H9 (cell line): Measurements from ENCODE around the gene CRPPA. TPM values are rescaled to one million over a fixed set of nuclear protein-coding genes. Genes with fewer than 3 reads are reported as not detected.
A peak's percentile ranks its signal among the peaks of the same experiment; 100 is the strongest.

Source experiments
- DNase-seq: peaks from one replicate; pipeline ENCODE4 v3.0.0-alpha.2; 2017
- H2AFZ ChIP-seq: one replicate; pipeline ENCODE4 v1.6.1; 2013; ENCODE audit warnings: mild to moderate bottlenecking, low read length, control low read depth, moderate library complexity
- H2AK5ac ChIP-seq: 2 replicates; pipeline ENCODE4 v1.6.1; 2013; ENCODE audit warnings: low read length, control low read depth, mixed read lengths; ENCODE audit not compliant: insufficient read length
- H2BK120ac ChIP-seq: one replicate; pipeline ENCODE4 v1.6.1; 2013; ENCODE audit warnings: low read depth, mild to moderate bottlenecking, low read length, control low read depth, inconsistent platforms; ENCODE audit not compliant: poor library complexity, severe bottlenecking
- H2BK12ac ChIP-seq: 2 replicates; pipeline ENCODE4 v1.6.1; 2013; ENCODE audit warnings: low read length, control low read depth, mixed read lengths, low read depth; ENCODE audit not compliant: insufficient read length
- H2BK15ac ChIP-seq: 2 replicates; pipeline ENCODE4 v1.6.1; 2013; ENCODE audit warnings: low read depth, low read length, control low read depth
- H2BK20ac ChIP-seq: one replicate; pipeline ENCODE4 v1.6.1; 2013; ENCODE audit warnings: low read depth, mild to moderate bottlenecking, low read length, control low read depth, inconsistent platforms; ENCODE audit not compliant: poor library complexity, severe bottlenecking
- H2BK5ac ChIP-seq: 2 replicates; pipeline ENCODE4 v1.6.1; 2013; ENCODE audit warnings: low read length, control low read depth, mixed read lengths; ENCODE audit not compliant: insufficient read length
- H3K14ac ChIP-seq: 2 replicates; pipeline ENCODE4 v1.6.1; 2013; ENCODE audit warnings: low read length, control low read depth; ENCODE audit not compliant: insufficient read depth
- H3K18ac ChIP-seq: 2 replicates; pipeline ENCODE4 v1.6.1; 2013; ENCODE audit warnings: low read depth, mild to moderate bottlenecking, mixed read lengths, low read length, control low read depth; ENCODE audit not compliant: insufficient read length
- H3K23ac ChIP-seq: 2 replicates; pipeline ENCODE4 v1.6.1; 2013; ENCODE audit warnings: low read length, control low read depth, mixed read lengths, low read depth; ENCODE audit not compliant: insufficient read length
- H3K23me2 ChIP-seq: 2 replicates; pipeline ENCODE4 v1.6.1; 2013; ENCODE audit warnings: low read depth, mild to moderate bottlenecking, mixed read lengths, low read length, control low read depth; ENCODE audit not compliant: insufficient read length, poor library complexity, severe bottlenecking
- H3K27ac ChIP-seq: 2 replicates; pipeline ENCODE4 v1.5.1; 2013; ENCODE audit warnings: low read length, control low read depth, mixed read lengths, low read depth; ENCODE audit not compliant: insufficient read length
- H3K27me3 ChIP-seq: 2 replicates; pipeline ENCODE4 v1.6.1; 2013; ENCODE audit warnings: low read length, control low read depth, inconsistent platforms; ENCODE audit not compliant: insufficient read depth
- H3K4ac ChIP-seq: 2 replicates; pipeline ENCODE4 v1.6.1; 2013; ENCODE audit warnings: low read depth, mild to moderate bottlenecking, control low read depth, inconsistent platforms, low read length, moderate library complexity
- H3K4me1 ChIP-seq: 2 replicates; pipeline ENCODE4 v1.6.1; 2013; ENCODE audit warnings: low read length, control low read depth, inconsistent platforms; ENCODE audit not compliant: insufficient read depth
- H3K4me2 ChIP-seq: 2 replicates; pipeline ENCODE4 v1.6.1; 2013; ENCODE audit warnings: low read length, control low read depth, mixed read lengths; ENCODE audit not compliant: insufficient read length, insufficient read depth
- H3K56ac ChIP-seq: 2 replicates; pipeline ENCODE4 v1.6.1; 2013; ENCODE audit warnings: low read depth, mild to moderate bottlenecking, mixed read lengths, low read length, control low read depth; ENCODE audit not compliant: insufficient read length
- H3K79me1 ChIP-seq: 2 replicates; pipeline ENCODE4 v1.6.1; 2013; ENCODE audit warnings: low read depth, mild to moderate bottlenecking, moderate library complexity, low read length, control low read depth, inconsistent platforms; ENCODE audit not compliant: insufficient read depth, poor library complexity, severe bottlenecking
- H3K79me2 ChIP-seq: 2 replicates; pipeline ENCODE4 v1.6.1; 2013; ENCODE audit warnings: low read length, control low read depth, inconsistent platforms; ENCODE audit not compliant: insufficient read depth
- H3K9ac ChIP-seq: 2 replicates; pipeline ENCODE4 v1.6.1; 2013; ENCODE audit warnings: low read length, control low read depth, mixed read lengths; ENCODE audit not compliant: insufficient read length; ENCODE audit errors: extremely low read depth
- H3K9me3 ChIP-seq: one replicate; pipeline ENCODE4 v1.6.1; 2013; ENCODE audit warnings: low read depth, low read length, inconsistent platforms; ENCODE audit not compliant: control insufficient read depth
- H3T11ph ChIP-seq: one replicate; pipeline ENCODE4 v1.6.1; 2013; ENCODE audit warnings: mild to moderate bottlenecking, low read length, control low read depth, inconsistent platforms
- H4K20me1 ChIP-seq: one replicate; pipeline ENCODE4 v1.6.1; 2013; ENCODE audit not compliant: control insufficient read depth, insufficient read length, insufficient read depth
- H4K5ac ChIP-seq: 2 replicates; pipeline ENCODE4 v1.6.1; 2013; ENCODE audit warnings: low read depth, mild to moderate bottlenecking, mixed read lengths, low read length, control low read depth; ENCODE audit not compliant: insufficient read length
- H4K8ac ChIP-seq: replicated peaks from 2 replicates; pipeline ENCODE4 v1.6.1; 2013; ENCODE audit warnings: low read length, control low read depth, mixed read lengths, low read depth; ENCODE audit not compliant: insufficient read length
- H4K91ac ChIP-seq: 2 replicates; pipeline ENCODE4 v1.6.1; 2013; ENCODE audit warnings: low read depth, mild to moderate bottlenecking, moderate library complexity, mixed read lengths, low read length, control low read depth; ENCODE audit not compliant: insufficient read length
- H3K27ac Mint-ChIP-seq, 3 experiments: 2 replicates in 2 of 3; 3 replicates in 1 of 3; pipeline ENCODE4 v1.8.0; 2020 to 2021; ENCODE audit warnings: mixed read lengths in 3 of 3, mild to moderate bottlenecking in 1 of 3, moderate library complexity in 1 of 3
- H3K27me3 Mint-ChIP-seq: 2 replicates; pipeline ENCODE4 v1.8.0; 2021; ENCODE audit warnings: low read depth, mild to moderate bottlenecking, moderate library complexity, mixed read lengths
- H3K36me3 Mint-ChIP-seq, 3 experiments: 2 replicates in 2 of 3; 3 replicates in 1 of 3; pipeline ENCODE4 v1.8.0; 2020 to 2021; ENCODE audit warnings: low read depth in 3 of 3, mixed read lengths in 3 of 3; ENCODE audit not compliant: insufficient read depth in 1 of 3
- H3K4me1 Mint-ChIP-seq, 2 experiments: 2 replicates each; pipeline ENCODE4 v1.8.0; 2020; ENCODE audit warnings: mixed read lengths in 2 of 2
- H3K4me3 Mint-ChIP-seq, 2 experiments: 2 replicates in 1 of 2; 3 replicates in 1 of 2; pipeline ENCODE4 v1.8.0; 2020 to 2021; ENCODE audit warnings: mild to moderate bottlenecking in 2 of 2, mixed read lengths in 2 of 2, moderate library complexity in 1 of 2
- H3K9me3 Mint-ChIP-seq, 2 experiments: 2 replicates in 1 of 2; 3 replicates in 1 of 2; pipeline ENCODE4 v1.8.0; 2020; ENCODE audit warnings: mild to moderate bottlenecking in 2 of 2, mixed read lengths in 2 of 2, moderate library complexity in 1 of 2
- WGBS: extraction: QIAGEN DNeasy Blood & Tissue Kit; methylation state at CpG from one replicate; pipeline ENCODE4 v1.1.7; 2013; ENCODE audit warnings: missing lambda C conversion rate, low lambda C conversion rate, mixed read lengths; ENCODE audit not compliant: insufficient read length; ENCODE audit errors: extremely low coverage; 5-methylcytosine and 5-hydroxymethylcytosine counted together
- total RNA-seq: library from RNA; stranded (reverse); gene quantifications from 2 replicates; pipeline ENCODE4 v1.2.1, GENCODE V29; 2021
- TF ChIP-seq, protein P1 (sequence below): fragments of 200-600 bp; sonication (generic); conservative IDR thresholded peaks from 3 replicates; pipeline ENCODE4 v1.8.0; 2021; ENCODE audit warnings: antibody characterized with exemption, mild to moderate bottlenecking

The CRPPA gene
- total RNA-seq, 1 experiment from 2014 or later, result 1.9 TPM

DNA sequence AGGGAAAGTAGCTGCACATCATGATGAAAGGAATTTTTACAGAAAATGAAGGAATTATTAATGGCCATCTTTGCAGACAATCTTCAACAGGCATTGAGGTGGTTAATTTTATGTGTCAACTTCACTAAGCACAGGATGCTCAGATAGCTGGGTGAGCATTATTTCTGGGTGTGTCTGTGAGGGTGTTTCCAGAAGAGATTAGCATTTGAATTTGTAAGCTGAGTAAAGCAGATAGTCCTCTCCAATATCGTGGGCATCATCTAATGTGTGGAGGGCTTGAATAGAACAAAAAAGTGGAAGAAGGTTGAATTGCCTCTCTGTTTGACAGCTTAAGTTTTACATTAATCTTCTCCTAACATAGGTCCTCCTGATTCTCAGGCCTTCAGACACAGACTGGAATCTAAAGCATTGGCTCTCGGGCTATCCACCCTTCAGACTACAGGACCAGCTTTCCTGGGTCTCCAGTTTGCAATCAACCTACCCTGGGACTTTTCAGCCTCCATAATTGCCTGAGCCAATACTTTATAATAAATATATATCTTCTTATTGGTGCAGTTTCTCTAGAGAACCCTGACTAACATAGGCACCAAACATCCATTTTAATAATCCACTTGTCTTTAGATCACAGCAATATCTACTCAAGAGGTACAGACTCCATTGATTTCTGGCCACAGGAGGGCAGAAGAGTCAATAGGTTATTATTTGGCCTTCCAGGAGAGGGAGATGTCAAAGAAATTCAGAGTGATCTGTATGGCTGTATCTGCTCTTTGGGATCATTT is 10.5 kb upstream of the CRPPA start:
- no peaks in the 10 kb centered on the region for H3K4me1 ChIP-seq
- H4K91ac ChIP-seq, result no peak overlapping the region
- Mint-ChIP-seq H3K27ac (no peak overlapping the region), H3K27me3 (no peaks in the 10 kb centered on the region), H3K36me3 (no peaks in the 10 kb centered on the region), H3K4me3 (no peak overlapping the region), H3K4me1 (no peaks in the 10 kb centered on the region), H3K9me3 (no peaks in the 10 kb centered on the region)
- no peak overlapping the region for H2AK5ac ChIP-seq
- no peak overlapping the region for H2AFZ ChIP-seq
- no peak overlapping the region for H2BK20ac ChIP-seq
- H4K8ac ChIP-seq, result no peak overlapping the region
- H2BK12ac ChIP-seq, result no peak overlapping the region
- no peak overlapping the region for H4K5ac ChIP-seq
- no peak overlapping the region for H3K4ac ChIP-seq
- H4K20me1 ChIP-seq, result no peaks in the 10 kb centered on the region
- H3K79me1 ChIP-seq, result no peaks in the 10 kb centered on the region
- no peak overlapping the region for H2BK120ac ChIP-seq
- no peak overlapping the region for H3K4me2 ChIP-seq
- H2BK5ac ChIP-seq, result no peak overlapping the region
- H3K9ac ChIP-seq, result no peak overlapping the region
- no peak overlapping the region for H3K27ac ChIP-seq
- TF ChIP-seq, protein P1, sequence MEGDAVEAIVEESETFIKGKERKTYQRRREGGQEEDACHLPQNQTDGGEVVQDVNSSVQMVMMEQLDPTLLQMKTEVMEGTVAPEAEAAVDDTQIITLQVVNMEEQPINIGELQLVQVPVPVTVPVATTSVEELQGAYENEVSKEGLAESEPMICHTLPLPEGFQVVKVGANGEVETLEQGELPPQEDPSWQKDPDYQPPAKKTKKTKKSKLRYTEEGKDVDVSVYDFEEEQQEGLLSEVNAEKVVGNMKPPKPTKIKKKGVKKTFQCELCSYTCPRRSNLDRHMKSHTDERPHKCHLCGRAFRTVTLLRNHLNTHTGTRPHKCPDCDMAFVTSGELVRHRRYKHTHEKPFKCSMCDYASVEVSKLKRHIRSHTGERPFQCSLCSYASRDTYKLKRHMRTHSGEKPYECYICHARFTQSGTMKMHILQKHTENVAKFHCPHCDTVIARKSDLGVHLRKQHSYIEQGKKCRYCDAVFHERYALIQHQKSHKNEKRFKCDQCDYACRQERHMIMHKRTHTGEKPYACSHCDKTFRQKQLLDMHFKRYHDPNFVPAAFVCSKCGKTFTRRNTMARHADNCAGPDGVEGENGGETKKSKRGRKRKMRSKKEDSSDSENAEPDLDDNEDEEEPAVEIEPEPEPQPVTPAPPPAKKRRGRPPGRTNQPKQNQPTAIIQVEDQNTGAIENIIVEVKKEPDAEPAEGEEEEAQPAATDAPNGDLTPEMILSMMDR, result peak; percentile 76
- H3K23me2 ChIP-seq, result no peaks in the 10 kb centered on the region
- H2BK15ac ChIP-seq, result no peak overlapping the region
- DNase-seq, result no peak
- WGBS, result no CpG with 5 or more reads among the region's 2 CpGs
- no peaks in the 10 kb centered on the region for H3K9me3 ChIP-seq
- H3T11ph ChIP-seq, result no peak overlapping the region
- H3K18ac ChIP-seq, result no peak overlapping the region
- H3K14ac ChIP-seq, result no peak overlapping the region
- no peaks in the 10 kb centered on the region for H3K79me2 ChIP-seq
- no peak overlapping the region for H3K56ac ChIP-seq
- no peaks in the 10 kb centered on the region for H3K27me3 ChIP-seq
- no peak overlapping the region for H3K23ac ChIP-seq
